GM21737 (cell line): ENCODE measurements around the gene TMIGD1.

ENCODE experiments used
- ATAC-seq: cut with Tn5 transposase; IDR thresholded peaks from one replicate; pipeline ENCODE4 v1.9.1; 2021; ENCODE audit warnings: mild to moderate bottlenecking, moderate library complexity; ENCODE audit not compliant: unreplicated experiment

Gene TMIGD1

GRCh38 chr17:30332057-30332542, 1.8 kb downstream of the TMIGD1 start:
- peak; percentile 60 for ATAC-seq

- no peak for ATAC-seq
Measured at GRCh38 chr17:30326809-30327208, 7.0 kb downstream of the TMIGD1 start.

- ATAC-seq: no peak
Measured at GRCh38 chr17:30324723-30325122, 9.1 kb downstream of the TMIGD1 start.

- no peak for ATAC-seq
Measured at GRCh38 chr17:30323895-30324319, 9.9 kb downstream of the TMIGD1 start.

- ATAC-seq: no peak
Measured at GRCh38 chr17:30323262-30323894, 10.5 kb downstream of the TMIGD1 start.

- ATAC-seq: no peak
Measured at GRCh38 chr17:30321314-30321713, 12.5 kb downstream of the TMIGD1 start.

GRCh38 chr17:30318155-30318554, 15.7 kb downstream of the TMIGD1 start:
- no peak for ATAC-seq

GRCh38 chr17:30316736-30317135, 17.1 kb downstream of the TMIGD1 start:
- no peak for ATAC-seq

GRCh38 chr17:30315106-30315505, 18.8 kb downstream of the TMIGD1 start:
- no peak for ATAC-seq

GRCh38 chr17:30314474-30314873, 19.4 kb downstream of the TMIGD1 start:
- no peak for ATAC-seq

GRCh38 chr17:30312226-30312625, 21.6 kb downstream of the TMIGD1 start:
- ATAC-seq: no peak

- ATAC-seq: no peak
Measured at GRCh38 chr17:30310562-30310961, 23.3 kb downstream of the TMIGD1 start.

GRCh38 chr17:30309591-30309990, 24.3 kb downstream of the TMIGD1 start:
- no peak for ATAC-seq

GRCh38 chr17:30308406-30308805, 25.5 kb downstream of the TMIGD1 start:
- no peak for ATAC-seq

GRCh38 chr17:30304778-30305177, 29.1 kb downstream of the TMIGD1 start:
- ATAC-seq: no peak

GRCh38 chr17:30302241-30302640, 31.6 kb downstream of the TMIGD1 start:
- ATAC-seq: no peak

- ATAC-seq: no peak
Measured at GRCh38 chr17:30300818-30301217, 33.0 kb downstream of the TMIGD1 start.

- no peak for ATAC-seq
Measured at GRCh38 chr17:30299000-30299399, 34.9 kb downstream of the TMIGD1 start.

- ATAC-seq: no peak
Measured at GRCh38 chr17:30297715-30298114, 36.1 kb downstream of the TMIGD1 start.

- no peak for ATAC-seq
Measured at GRCh38 chr17:30296499-30297080, 37.3 kb downstream of the TMIGD1 start.

- ATAC-seq: no peak
Measured at GRCh38 chr17:30292286-30292858, 41.5 kb downstream of the TMIGD1 start.

GRCh38 chr17:30291543-30292285, 42.1 kb downstream of the TMIGD1 start, which contains the start of gene BLMH:
Gene BLMH (minus strand): TSS chr17:30291944. CDS start chr17:30291819, 125 bp downstream.
- ATAC-seq: peak; percentile 82
